ENCODE results near the gene SC5D.

SC5D gene

DNA sequence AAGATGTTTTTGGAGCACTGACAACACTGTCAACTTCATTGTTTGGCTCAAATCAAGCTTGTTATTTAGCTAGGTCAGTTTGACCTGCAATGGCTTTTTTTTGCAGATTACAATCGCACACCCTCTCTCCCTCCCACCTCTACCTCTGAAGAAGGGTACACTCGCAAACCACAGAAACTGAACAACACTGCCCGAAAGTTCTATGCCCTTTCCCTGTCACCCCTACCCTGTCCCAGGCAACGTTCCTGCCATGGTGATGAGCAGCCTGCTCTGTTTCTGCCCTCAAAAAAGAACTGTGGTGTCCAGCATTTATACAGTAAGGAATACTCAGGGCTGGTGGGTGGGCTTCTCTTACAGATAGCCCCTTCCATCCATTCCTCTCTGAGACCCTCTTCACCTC, 33.7 kb downstream of the SC5D start:
- no peak for DNase-seq (ENCODE audit: low read depth)
- TF ChIP-seq, protein P1, sequence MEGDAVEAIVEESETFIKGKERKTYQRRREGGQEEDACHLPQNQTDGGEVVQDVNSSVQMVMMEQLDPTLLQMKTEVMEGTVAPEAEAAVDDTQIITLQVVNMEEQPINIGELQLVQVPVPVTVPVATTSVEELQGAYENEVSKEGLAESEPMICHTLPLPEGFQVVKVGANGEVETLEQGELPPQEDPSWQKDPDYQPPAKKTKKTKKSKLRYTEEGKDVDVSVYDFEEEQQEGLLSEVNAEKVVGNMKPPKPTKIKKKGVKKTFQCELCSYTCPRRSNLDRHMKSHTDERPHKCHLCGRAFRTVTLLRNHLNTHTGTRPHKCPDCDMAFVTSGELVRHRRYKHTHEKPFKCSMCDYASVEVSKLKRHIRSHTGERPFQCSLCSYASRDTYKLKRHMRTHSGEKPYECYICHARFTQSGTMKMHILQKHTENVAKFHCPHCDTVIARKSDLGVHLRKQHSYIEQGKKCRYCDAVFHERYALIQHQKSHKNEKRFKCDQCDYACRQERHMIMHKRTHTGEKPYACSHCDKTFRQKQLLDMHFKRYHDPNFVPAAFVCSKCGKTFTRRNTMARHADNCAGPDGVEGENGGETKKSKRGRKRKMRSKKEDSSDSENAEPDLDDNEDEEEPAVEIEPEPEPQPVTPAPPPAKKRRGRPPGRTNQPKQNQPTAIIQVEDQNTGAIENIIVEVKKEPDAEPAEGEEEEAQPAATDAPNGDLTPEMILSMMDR (IDR thresholded peaks at IDR 0.05; ENCODE audit: insufficient read depth, low read depth, low read length, missing control alignments), result no peak
- no peak overlapping the region for H3K4me3 ChIP-seq (ENCODE audit: low read depth, low read length)

DNA sequence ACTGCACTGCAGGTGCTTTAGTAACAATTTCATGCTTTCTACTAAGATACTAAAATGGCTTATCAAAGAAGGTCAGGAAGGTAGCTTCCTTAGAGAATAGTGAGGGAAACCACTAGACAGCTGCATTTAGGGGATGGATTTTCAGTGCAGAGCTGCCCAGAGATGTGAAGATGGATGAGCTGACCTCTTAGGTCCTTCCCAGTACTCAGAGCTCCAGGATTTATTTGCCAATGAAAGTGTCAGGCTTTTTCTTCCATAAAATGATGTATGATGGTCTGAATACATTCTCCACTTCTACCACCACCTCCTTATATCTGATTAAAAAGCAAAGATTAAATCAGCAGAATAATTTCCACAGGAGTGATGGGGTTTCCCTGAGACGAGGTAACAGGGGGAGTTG, 35.0 kb downstream of the SC5D start:
- no peak overlapping the region for H3K4me3 ChIP-seq (ENCODE audit: low read depth, low read length)
- no peak for DNase-seq (ENCODE audit: low read depth)
- TF ChIP-seq, protein P1 (IDR thresholded peaks at IDR 0.05; ENCODE audit: insufficient read depth, low read depth, low read length, missing control alignments), result no peak

DNA sequence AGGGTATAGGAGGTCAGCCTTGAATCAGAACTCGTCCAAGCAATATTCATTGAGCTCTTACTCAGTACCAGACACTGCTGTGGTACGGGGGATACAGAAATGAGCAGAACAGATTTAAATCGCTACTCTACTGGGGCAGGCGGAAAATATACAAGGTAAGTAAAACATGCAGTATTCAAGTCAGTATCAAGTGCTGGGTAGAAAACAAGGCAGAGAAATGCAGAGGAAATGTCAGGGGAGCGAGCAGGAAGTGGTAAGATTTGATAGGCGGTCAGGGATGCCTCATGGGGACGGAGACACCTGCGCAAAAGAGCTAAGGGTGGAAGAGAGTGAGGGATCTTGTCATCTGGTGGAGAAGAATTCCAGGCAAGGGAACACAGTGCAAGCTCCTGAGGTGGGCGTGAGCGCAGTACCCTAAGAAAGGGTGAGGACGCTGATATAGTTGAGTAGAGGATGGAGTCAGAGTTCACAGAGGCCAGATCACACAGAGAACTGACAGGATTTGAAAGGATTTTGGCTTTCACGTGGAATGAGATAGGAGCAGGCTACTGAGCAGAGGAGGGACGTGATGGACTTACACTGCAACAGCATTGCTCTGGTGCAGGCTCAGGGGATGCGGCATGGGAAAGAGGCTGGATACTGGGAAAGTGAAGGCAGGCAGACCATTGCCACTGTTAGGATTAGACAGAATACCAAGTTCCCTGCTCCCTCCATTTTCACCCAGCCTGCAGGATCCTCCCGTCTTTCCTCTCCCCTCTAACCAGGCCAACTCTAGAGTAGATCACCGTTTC, 35.8 kb downstream of the SC5D start:
- no peak overlapping the region for H3K4me3 ChIP-seq (ENCODE audit: low read depth, low read length)
- TF ChIP-seq, protein P1 (IDR thresholded peaks at IDR 0.05; ENCODE audit: insufficient read depth, low read depth, low read length, missing control alignments), result no peak
- peak; percentile 50 for DNase-seq (ENCODE audit: low read depth)

DNA sequence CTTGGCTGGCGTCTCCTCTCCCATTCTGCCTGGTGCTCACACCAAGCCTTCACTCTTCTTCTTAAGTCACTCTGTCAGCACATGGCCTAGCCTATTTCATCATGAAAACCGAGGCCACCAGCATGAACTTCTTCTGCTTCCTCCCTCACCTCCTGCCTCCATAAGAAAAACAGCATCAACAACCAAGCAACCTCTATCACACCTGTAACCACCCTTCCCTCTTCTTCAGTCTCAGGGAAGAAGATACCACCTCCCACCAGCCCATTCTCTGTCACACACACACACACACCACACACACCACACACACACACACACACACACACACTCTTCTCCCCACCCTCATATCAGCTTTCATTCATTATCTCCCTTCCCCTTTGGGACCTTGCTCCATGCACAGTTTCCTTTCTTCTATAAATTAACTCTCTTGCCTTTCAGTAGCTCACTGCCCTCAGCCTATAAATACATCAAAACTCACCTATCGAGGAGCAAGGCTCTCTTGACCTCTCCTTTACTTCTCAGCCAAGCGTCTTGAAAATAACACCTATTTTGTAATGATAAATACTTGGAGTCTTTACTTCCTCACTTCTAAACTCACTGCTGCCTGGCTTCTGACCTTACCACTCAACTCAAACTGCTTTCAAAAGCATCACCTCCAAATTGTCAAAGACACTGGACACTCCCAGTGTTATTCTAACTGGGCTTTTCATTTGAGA, 36.6 kb downstream of the SC5D start:
- DNase-seq (ENCODE audit: low read depth), result peak; percentile 48
- no peak overlapping the region for H3K4me3 ChIP-seq (ENCODE audit: low read depth, low read length)
- TF ChIP-seq, protein P1 (IDR thresholded peaks at IDR 0.05; ENCODE audit: insufficient read depth, low read depth, low read length, missing control alignments), result no peak

DNA sequence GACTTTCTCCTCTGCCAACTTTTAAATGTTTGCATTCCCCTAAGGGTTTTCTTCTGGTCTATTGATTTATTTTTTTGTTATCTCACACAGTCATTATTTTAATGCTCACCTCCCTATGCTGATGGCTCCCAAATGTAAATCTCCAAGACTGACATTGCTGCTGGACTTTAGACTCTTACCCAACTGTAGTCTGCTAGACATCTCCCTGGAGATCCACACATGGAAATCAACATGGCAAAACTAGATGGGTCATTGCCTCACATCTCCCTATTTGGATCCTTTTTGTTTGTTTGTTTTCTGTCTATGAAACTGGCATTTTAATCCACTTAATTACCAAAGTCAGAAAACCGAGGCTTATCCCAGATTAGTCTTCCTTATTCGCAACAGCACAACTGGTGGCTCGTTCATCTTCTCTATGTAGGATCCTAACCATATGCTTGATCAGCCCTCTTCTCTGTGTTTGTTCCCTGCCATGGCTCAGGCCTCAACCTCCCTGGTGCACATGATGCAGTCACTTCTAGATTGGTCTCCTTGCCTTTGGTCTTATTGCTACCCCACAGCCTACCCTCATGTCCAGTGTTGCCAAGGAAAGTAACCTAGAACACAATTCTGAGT, 37.3 kb downstream of the SC5D start:
- no peak for DNase-seq (ENCODE audit: low read depth)
- TF ChIP-seq, protein P1 (IDR thresholded peaks at IDR 0.05; ENCODE audit: insufficient read depth, low read depth, low read length, missing control alignments), result no peak
- H3K4me3 ChIP-seq (ENCODE audit: low read depth, low read length), result no peak overlapping the region

DNA sequence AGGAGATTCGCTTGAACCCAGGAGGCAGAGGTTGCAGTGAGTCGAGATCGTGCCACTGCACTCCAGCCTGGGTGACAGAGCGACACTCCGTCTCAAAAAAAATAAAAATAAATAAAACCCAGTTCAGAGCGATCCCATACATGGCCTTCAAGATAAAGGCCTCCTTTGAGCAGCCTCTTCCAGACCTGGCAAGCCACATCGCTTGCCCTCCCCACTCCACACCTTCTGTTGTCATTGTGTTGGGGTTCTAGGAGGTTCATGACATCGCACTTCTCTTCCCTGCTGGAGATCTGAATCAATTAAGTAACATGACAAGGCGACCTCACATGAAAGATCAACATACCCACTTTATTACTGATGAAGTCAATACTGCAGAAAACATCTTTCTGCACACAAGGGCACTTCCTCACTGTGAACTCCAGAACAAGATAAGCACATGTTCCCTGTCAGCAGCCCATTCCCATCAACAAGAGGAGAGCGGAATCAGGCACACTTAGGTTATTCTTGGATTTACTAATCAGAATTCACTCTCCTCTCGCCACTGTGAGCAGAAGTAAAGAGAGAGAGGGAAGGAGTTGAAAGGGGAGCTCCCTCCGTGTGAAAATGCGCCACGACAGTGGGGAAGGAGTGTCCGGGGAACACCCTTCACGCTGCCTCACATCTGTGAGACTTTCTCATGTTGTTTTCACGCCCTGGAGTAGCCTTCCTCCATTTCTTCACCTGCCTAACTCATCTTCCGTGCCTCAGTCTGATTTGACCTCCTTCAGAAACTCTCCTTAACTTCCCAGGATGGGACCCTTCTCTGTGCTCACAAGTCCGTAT, 38.3 kb downstream of the SC5D start:
- no peak for DNase-seq (ENCODE audit: low read depth)
- TF ChIP-seq, protein P1 (IDR thresholded peaks at IDR 0.05; ENCODE audit: insufficient read depth, low read depth, low read length, missing control alignments), result no peak
- H3K4me3 ChIP-seq (ENCODE audit: low read depth, low read length), result no peak overlapping the region
